GM20000 (cell line): ENCODE results near the gene ATF1.

Experiments used
- DNase-seq: peaks from one replicate; pipeline ENCODE4 v3.0.0; 2012; ENCODE audit warnings: low spot score
- CTCF ChIP-seq: IDR thresholded peaks from 2 replicates; pipeline ENCODE4 v1.5.1; 2012; ENCODE audit warnings: mild to moderate bottlenecking, control low read depth; ENCODE audit errors: extremely low read depth, missing control alignments

ATF1 gene

GRCh38 chr12:50727466-50727865 is 36.4 kb upstream of the ATF1 start:
- TF ChIP-seq CTCF: no peak
- DNase-seq: no peak

DNA sequence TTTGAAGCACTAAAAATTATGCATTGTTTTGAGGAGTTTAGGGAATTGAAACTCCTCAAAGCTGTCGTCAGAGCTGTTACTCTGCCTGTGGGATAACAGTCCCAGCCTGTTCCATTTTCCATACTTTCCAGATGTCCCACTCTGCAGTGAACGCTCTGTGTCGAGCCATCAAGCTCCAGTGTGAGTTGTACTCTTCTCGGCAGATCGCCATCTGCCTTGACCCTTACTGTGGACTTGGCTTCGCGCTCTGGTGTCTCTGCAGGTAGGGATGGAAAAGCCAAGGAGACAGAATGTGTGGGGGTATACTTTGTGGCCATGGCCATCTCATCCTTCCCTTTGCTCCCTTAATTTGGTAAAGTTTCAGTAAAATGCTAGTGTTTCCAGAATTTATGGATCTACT is 35.5 kb upstream of the ATF1 start:
- no peak for TF ChIP-seq CTCF

DNA sequence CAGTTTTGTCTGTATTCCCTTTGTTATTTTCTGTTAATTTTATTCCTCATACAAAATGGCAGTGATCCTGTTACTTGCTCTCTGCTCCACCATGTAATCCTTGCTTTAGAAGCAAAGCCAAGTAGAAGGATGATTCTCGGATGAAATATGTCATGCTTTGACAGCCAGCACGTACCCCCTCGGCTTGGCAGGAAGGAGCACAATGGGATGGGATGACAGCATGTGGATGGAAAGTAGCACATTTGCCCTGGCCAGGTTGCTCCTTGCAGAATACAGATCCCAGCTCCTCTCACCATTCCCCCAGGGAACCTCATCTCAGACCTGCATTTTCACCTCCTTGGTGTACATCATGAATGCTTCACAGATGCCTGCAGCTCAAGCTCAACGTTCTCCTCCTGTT is 35.1 kb upstream of the ATF1 start:
- TF ChIP-seq CTCF: no peak
- DNase-seq: no peak

More for the DNA sequence above, 35.5 kb upstream of the ATF1 start:
- no peak for DNase-seq

DNA sequence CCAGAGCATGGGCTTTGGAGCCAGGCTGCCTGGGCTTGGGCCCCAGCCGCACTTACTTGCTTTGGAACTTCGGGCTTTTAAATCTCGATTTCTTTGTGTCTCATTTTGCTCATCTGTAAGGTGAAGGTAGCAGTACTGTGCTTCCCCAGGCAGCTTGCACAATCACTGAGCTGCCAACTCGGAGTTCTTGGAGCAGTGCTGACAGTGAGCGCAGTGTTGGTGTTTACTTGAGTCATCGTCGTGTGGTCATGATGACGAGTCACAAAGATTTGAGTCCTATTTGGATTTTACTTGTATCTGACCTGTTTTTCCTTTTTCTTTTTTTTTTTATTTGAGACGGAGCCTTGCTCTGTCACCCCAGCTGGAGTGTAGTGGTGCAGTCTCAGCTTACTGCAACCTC is 31.3 kb upstream of the ATF1 start:
- no peak for DNase-seq
- no peak for TF ChIP-seq CTCF

- TF ChIP-seq CTCF: no peak
- DNase-seq: no peak
Observed at GRCh38 chr12:50733706-50734105, 30.2 kb upstream of the ATF1 start.

DNA sequence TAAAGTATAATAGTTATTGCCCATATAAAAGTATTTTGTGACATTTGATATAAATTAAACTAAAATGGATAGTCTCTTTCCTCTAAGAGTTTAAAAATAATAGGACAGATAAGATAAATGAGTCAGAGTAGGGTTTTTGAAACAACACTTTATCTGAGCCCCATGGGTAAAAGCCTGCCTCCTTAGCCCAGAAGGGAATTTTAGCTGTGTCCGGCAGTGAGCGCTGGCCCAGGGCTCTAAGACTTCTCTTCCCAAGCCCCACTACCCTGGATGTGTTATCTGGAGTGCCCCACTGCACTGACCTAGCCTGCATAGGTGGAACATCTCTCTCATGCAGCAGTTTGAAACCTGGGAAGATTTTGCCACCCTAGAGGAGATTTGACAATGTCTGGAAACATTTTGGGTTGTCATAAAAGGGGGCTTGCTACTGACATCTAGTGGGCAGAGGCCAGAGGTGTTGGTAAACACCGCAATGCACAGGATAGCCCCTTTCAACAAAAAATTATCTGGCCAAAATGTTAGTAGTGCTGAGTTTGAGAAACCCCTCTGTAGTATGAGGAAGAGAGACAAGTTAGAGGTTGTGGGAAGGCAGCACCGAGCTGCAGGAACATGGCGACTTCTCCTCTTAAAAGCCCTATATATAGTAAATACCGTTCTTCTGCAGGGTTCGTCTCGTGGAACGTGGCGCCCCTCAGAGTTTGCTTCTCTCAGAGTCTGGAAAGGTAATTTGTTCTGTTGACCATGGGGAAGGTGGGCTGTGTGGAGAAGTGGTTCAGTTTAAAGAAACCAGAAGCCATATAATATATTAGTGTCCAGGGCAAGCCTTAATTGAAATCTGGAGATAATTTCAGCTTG is 29.3 kb upstream of the ATF1 start:
- DNase-seq: peak; percentile 29
- peak; percentile 10 for TF ChIP-seq CTCF

GRCh38 chr12:50739611-50740010 is 24.3 kb upstream of the ATF1 start:
- DNase-seq: no peak
- no peak for TF ChIP-seq CTCF
